ENCODE data around the gene PRRG3. TPM values are rescaled to one million over a fixed set of nuclear protein-coding genes. Genes with fewer than 3 reads are reported as not detected.
A peak's percentile ranks its signal among the peaks of the same experiment; 100 is the strongest.

The PRRG3 gene
- total and polyA plus RNA-seq, 2 of the 4 experiments (the other 2 are of a cell fraction), result not detected

DNA sequence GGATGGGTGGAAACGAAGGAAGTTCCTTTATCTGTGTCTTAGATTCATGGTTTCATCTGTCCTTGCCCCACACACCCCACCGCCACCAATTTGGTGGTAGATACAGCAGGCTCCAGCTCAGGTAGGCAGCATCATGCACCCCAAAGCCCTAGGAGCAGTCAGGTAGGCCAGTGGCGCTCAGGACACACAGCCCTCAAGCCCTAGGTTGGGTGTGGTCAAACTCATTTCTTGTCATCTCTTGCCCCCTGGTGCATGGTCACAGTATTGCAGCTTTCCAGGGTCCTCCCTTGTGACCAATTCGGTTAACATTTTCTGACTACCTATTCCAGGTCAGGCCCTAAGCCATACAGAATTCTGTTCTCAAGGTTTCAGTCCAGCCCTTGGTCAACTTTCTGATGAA lies 14.5 kb upstream of the PRRG3 start:
- no peak overlapping the region for H3K9ac ChIP-seq (ENCODE audit: low read depth, low read length)
- no peaks in the 10 kb centered on the region for H3K36me3 ChIP-seq (ENCODE audit: control insufficient read depth, insufficient read depth, low read length)
- peak; percentile 44; the same call in 1 of the 2 replicates for TF ChIP-seq RAD21 (IDR thresholded peaks at IDR 0.05; ENCODE audit: low read length)
- TF ChIP-seq SMC3 (IDR thresholded peaks at IDR 0.05; ENCODE audit: low read depth, low read length), result peak; percentile 43; the same call in 1 of the 2 replicates
- TF ChIP-seq, protein P1, sequence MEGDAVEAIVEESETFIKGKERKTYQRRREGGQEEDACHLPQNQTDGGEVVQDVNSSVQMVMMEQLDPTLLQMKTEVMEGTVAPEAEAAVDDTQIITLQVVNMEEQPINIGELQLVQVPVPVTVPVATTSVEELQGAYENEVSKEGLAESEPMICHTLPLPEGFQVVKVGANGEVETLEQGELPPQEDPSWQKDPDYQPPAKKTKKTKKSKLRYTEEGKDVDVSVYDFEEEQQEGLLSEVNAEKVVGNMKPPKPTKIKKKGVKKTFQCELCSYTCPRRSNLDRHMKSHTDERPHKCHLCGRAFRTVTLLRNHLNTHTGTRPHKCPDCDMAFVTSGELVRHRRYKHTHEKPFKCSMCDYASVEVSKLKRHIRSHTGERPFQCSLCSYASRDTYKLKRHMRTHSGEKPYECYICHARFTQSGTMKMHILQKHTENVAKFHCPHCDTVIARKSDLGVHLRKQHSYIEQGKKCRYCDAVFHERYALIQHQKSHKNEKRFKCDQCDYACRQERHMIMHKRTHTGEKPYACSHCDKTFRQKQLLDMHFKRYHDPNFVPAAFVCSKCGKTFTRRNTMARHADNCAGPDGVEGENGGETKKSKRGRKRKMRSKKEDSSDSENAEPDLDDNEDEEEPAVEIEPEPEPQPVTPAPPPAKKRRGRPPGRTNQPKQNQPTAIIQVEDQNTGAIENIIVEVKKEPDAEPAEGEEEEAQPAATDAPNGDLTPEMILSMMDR (conservative IDR thresholded peaks at IDR 0.05; ENCODE audit: low read depth, low read length), result peak; percentile 40
- no peak for TF ChIP-seq RFX5 (IDR thresholded peaks at IDR 0.05; ENCODE audit: low read depth, low read length)
- no peak overlapping the region for H3K23ac ChIP-seq (ENCODE audit: low read depth, low read length)
- no peak overlapping the region for H2AFZ ChIP-seq (replicated peaks; ENCODE audit: low read length, poor library complexity)
- no peak overlapping the region for H2BK20ac ChIP-seq (ENCODE audit: low read depth, low read length)
- H2AK5ac ChIP-seq (ENCODE audit: low read depth, low read length), result no peak overlapping the region
- no peaks in the 10 kb centered on the region for H3K27me3 ChIP-seq (ENCODE audit: control insufficient read depth, insufficient read depth, low read length)
- intact Hi-C loops (cut with micrococcal nuclease) (no loop called here), in situ Hi-C loops (cut with MboI; ENCODE audit: low sequenced_read_pairs) (loop anchor here (25.0 kb wide), 1 partner anchor 519 kb away; no protein-coding TSS in a partner anchor), dilution Hi-C loops (cut with HindIII; ENCODE audit: low sequenced_read_pairs, unreplicated experiment) (no loop called here)
- POLR2A ChIA-PET (ENCODE audit: unreplicated experiment), result no interaction called here
- no peak overlapping the region for H3K4ac ChIP-seq (ENCODE audit: low read depth, low read length)
- no peak overlapping the region for H3K18ac ChIP-seq (ENCODE audit: low read depth, low read length)
- no peak overlapping the region for H4K91ac ChIP-seq (ENCODE audit: insufficient read depth, low read depth, low read length)
- no peak overlapping the region for H3K27ac ChIP-seq (ENCODE audit: insufficient read depth, low read length)
- H3K14ac ChIP-seq (replicated peaks; ENCODE audit: low read depth, low read length), result no peak overlapping the region
- H3K4me1 ChIP-seq (ENCODE audit: control insufficient read depth, insufficient read depth, low read length), result no peaks in the 10 kb centered on the region
- no peaks in the 10 kb centered on the region for H4K20me1 ChIP-seq (ENCODE audit: insufficient read depth, low read length)
- H2BK15ac ChIP-seq (ENCODE audit: low read depth, low read length), result no peak overlapping the region
- no peak overlapping the region for H4K8ac ChIP-seq (ENCODE audit: low read depth in 2 of 2, low read length in 2 of 2)
- peak; percentile 2 for DNase-seq
- H3K56ac ChIP-seq (ENCODE audit: extremely low read depth, insufficient read depth, low read length), result no peak overlapping the region
- CTCF ChIA-PET, result no interaction called here
- H2BK5ac ChIP-seq (ENCODE audit: low read depth, low read length, poor library complexity, severe bottlenecking), result no peak overlapping the region
- no peak overlapping the region for H3K4me2 ChIP-seq (ENCODE audit: low read depth, low read length)
- no peaks in the 10 kb centered on the region for H3K9me1 ChIP-seq (ENCODE audit: insufficient read depth, low read length)
- no peak overlapping the region for H3K4me3 ChIP-seq (ENCODE audit: insufficient read depth, low read depth, low read length)
- H3K79me1 ChIP-seq (ENCODE audit: low read depth in 1 of 2, low read length in 2 of 2), result no peaks in the 10 kb centered on the region
- H2AK9ac ChIP-seq (replicated peaks; ENCODE audit: low read depth, low read length, poor library complexity), result no peak overlapping the region
- no TSS peak for BruUV-seq (replicated peaks)
- H2BK120ac ChIP-seq (ENCODE audit: low read depth, low read length), result no peak overlapping the region
- ATAC-seq (ENCODE audit: low read depth), result no peak
- H3K9me3 ChIP-seq (ENCODE audit: control insufficient read depth, insufficient read depth, low read length), result peaks cover 3% of the 10 kb centered on the region; the same call in 1 of the 2 replicates
- WGBS, 2 experiments (ENCODE audit: extremely low coverage in 2 of 2, insufficient read length in 1 of 2), result 17% methylated on average over 2 of the region's 4 CpGs; no CpG with 5 or more reads in 1 of the 2 experiments
- no peak overlapping the region for H4K5ac ChIP-seq (ENCODE audit: low read depth, low read length)
